Activated T-cell treated with anti-CD3 and anti-CD28 coated beads, Interleukin-2, amount 50 U/mL, for 48 hours (primary cell): ENCODE measurements around the gene B3GNT3.

Experiments
- DNase-seq, 2 experiments: peaks; one replicate each; pipeline ENCODE4 v3.0.0-alpha.2; 2020

The B3GNT3 gene

GRCh38 chr19:17794731-17795494 lies at the start of gene B3GNT3:
Gene B3GNT3, plus strand, starts transcription at chr19:17795138. Its CDS starts 12,670 bp downstream, at chr19:17807808.
- DNase-seq: peak in 1 of 2 experiments; percentile 46

GRCh38 chr19:17747205-17748098 lies 47.5 kb upstream of the B3GNT3 start:
- DNase-seq: peak; percentile 90 to 95

GRCh38 chr19:17748884-17749638 lies 45.9 kb upstream of the B3GNT3 start:
- no peak for DNase-seq

- peak; percentile 62 to 65 for DNase-seq
These were observed 45.0 kb upstream of the B3GNT3 start for GRCh38 chr19:17749912-17750317.

- peak; percentile 86 to 89 for DNase-seq
These were observed 43.6 kb upstream of the B3GNT3 start, which contains the start of gene FCHO1 for GRCh38 chr19:17751103-17751911. Gene FCHO1, plus strand, starts transcription at chr19:17751477. Its CDS starts 3,688 bp downstream, at chr19:17755165.

GRCh38 chr19:17751912-17752273 lies 43.0 kb upstream of the B3GNT3 start:
- DNase-seq: no peak

GRCh38 chr19:17752865-17753639 lies 41.9 kb upstream of the B3GNT3 start:
- no peak for DNase-seq

GRCh38 chr19:17753976-17754375 lies 41.0 kb upstream of the B3GNT3 start:
- no peak for DNase-seq

GRCh38 chr19:17754634-17755442 lies 40.1 kb upstream of the B3GNT3 start:
- DNase-seq: no peak

GRCh38 chr19:17755443-17755890 lies 39.5 kb upstream of the B3GNT3 start:
- DNase-seq: no peak

- DNase-seq: peak in 1 of 2 experiments; percentile 44
These were observed 38.8 kb upstream of the B3GNT3 start for GRCh38 chr19:17755977-17756670.

GRCh38 chr19:17757125-17757524 lies 37.8 kb upstream of the B3GNT3 start:
- no peak for DNase-seq

- DNase-seq: no peak
These were observed 36.4 kb upstream of the B3GNT3 start for GRCh38 chr19:17758515-17758914.

GRCh38 chr19:17761148-17761547 lies 33.8 kb upstream of the B3GNT3 start:
- DNase-seq: no peak

- peak; percentile 48 to 60 for DNase-seq
These were observed 32.3 kb upstream of the B3GNT3 start for GRCh38 chr19:17762505-17763229.

- DNase-seq: no peak
These were observed 30.6 kb upstream of the B3GNT3 start for GRCh38 chr19:17764348-17764747.

- DNase-seq: no peak
These were observed 29.8 kb upstream of the B3GNT3 start for GRCh38 chr19:17765069-17765618.

- DNase-seq: peak; percentile 55 to 61
These were observed 28.3 kb upstream of the B3GNT3 start for GRCh38 chr19:17766543-17767131.
